ENCODE measurements around the gene ZBBX. TPM values are rescaled to one million over a fixed set of nuclear protein-coding genes. Genes with fewer than 3 reads are reported as not detected.

The ZBBX gene
- total RNA-seq (2012; rRNA removed) = not detected in 2 replicates
- not detected in 2 replicates for polyA plus RNA-seq (2012; rRNA removed)
- polyA plus RNA-seq (2012; cell fraction: cytosol; rRNA removed) = not detected in 2 replicates
- polyA plus RNA-seq (2012; cell fraction: nucleus; rRNA removed; ENCODE audit: low replicate concordance) = not detected in 2 replicates
- Bru-seq, nascent RNA = percentile 4 among the genes with signal in this experiment
- not detected for BruChase-seq, experiment 1, labeled RNA remaining after a 6-hour chase
- BruChase-seq, experiment 2, labeled RNA remaining after a 2-hour chase = percentile 3 among the genes with signal in this experiment
- long read RNA-seq = 0 reads

- no peaks in the 10 kb centered on the region for H3K9me3 ChIP-seq (ENCODE audit: control insufficient read depth, insufficient read depth, low read length)
- no peak within 1 kb of the TSS for H3K14ac ChIP-seq (replicated peaks; ENCODE audit: low read depth, low read length)
- no peak within 1 kb of the TSS for H4K91ac ChIP-seq (ENCODE audit: insufficient read depth, low read depth, low read length)
- POLR2A ChIA-PET (ENCODE audit: unreplicated experiment) = no interaction called here
- CTCF ChIA-PET = interaction anchor here (0.6 to 1.4 kb wide), 10 partner anchors 10 to 660 kb away, joined by 3 to 9 read pairs (median 4); no protein-coding TSS in a partner anchor
- no peak within 1 kb of the TSS for H2AK9ac ChIP-seq (replicated peaks; ENCODE audit: low read depth, low read length, poor library complexity)
- 2% methylated on average over 9 of the region's 28 CpGs; no CpG with 5 or more reads in 1 of the 2 experiments for WGBS, 2 experiments (ENCODE audit: extremely low coverage in 2 of 2, insufficient read length in 1 of 2)
- H3K4me1 ChIP-seq (ENCODE audit: control insufficient read depth, insufficient read depth, low read length) = no peaks in the 10 kb centered on the region
- no peak within 1 kb of the TSS for H2BK15ac ChIP-seq (ENCODE audit: low read depth, low read length)
- no peak within 1 kb of the TSS for H2BK120ac ChIP-seq (ENCODE audit: low read depth, low read length)
- peak within 1 kb of the TSS; percentile 50 for H3K4me3 ChIP-seq (ENCODE audit: insufficient read depth, low read depth, low read length)
- H4K8ac ChIP-seq (ENCODE audit: low read depth in 2 of 2, low read length in 2 of 2) = no peak within 1 kb of the TSS
- no peak within 1 kb of the TSS for H3K9ac ChIP-seq (ENCODE audit: low read depth, low read length)
- no peak within 1 kb of the TSS for H3K56ac ChIP-seq (ENCODE audit: extremely low read depth, insufficient read depth, low read length)
- no peak within 1 kb of the TSS for H2AK5ac ChIP-seq (ENCODE audit: low read depth, low read length)
- no peak within 1 kb of the TSS for H3K4ac ChIP-seq (ENCODE audit: low read depth, low read length)
- dilution Hi-C loops (cut with HindIII; ENCODE audit: low sequenced_read_pairs, unreplicated experiment) = no loop called here
- H3K36me3 ChIP-seq (ENCODE audit: control insufficient read depth, insufficient read depth, low read length) = no peaks in the 10 kb centered on the region
- H3K23ac ChIP-seq (ENCODE audit: low read depth, low read length) = no peak within 1 kb of the TSS
- no peak within 1 kb of the TSS for H3K27ac ChIP-seq (ENCODE audit: insufficient read depth, low read length)
- no peak within 1 kb of the TSS for H3K18ac ChIP-seq (ENCODE audit: low read depth, low read length)
- H3K79me1 ChIP-seq (ENCODE audit: low read depth in 1 of 2, low read length in 2 of 2) = no peaks in the 10 kb centered on the region
- in situ Hi-C loops (cut with MboI; ENCODE audit: low sequenced_read_pairs) = no loop called here
- peak; percentile 99 for ATAC-seq (ENCODE audit: low read depth)
- H2BK5ac ChIP-seq (ENCODE audit: low read depth, low read length, poor library complexity, severe bottlenecking) = no peak within 1 kb of the TSS
- H3K27me3 ChIP-seq (ENCODE audit: control insufficient read depth, insufficient read depth, low read length) = no peaks in the 10 kb centered on the region
- H3K9me1 ChIP-seq (ENCODE audit: insufficient read depth, low read length) = no peaks in the 10 kb centered on the region
- no TSS peak for BruUV-seq (replicated peaks)
- H4K5ac ChIP-seq (ENCODE audit: low read depth, low read length) = no peak within 1 kb of the TSS
- intact Hi-C loops (cut with micrococcal nuclease) = loop anchor here (1.0 to 10.0 kb wide), 4 partner anchors 305 to 1365 kb away; no protein-coding TSS in a partner anchor
- no peaks in the 10 kb centered on the region for H4K20me1 ChIP-seq (ENCODE audit: insufficient read depth, low read length)
- peak within 1 kb of the TSS; percentile 93 for H3K4me2 ChIP-seq (ENCODE audit: low read depth, low read length)
- H2BK20ac ChIP-seq (ENCODE audit: low read depth, low read length) = no peak within 1 kb of the TSS
- DNase-seq = peak; percentile 59
- H2AFZ ChIP-seq (replicated peaks; ENCODE audit: low read length, poor library complexity) = peak within 1 kb of the TSS; percentile 74
- TF ChIP-seq CTCF (conservative IDR thresholded peaks at IDR 0.05; ENCODE audit: low read depth, low read length) (peak; percentile 93), RFX5 (IDR thresholded peaks at IDR 0.05; ENCODE audit: low read depth, low read length) (no peak), CHD1 (IDR thresholded peaks at IDR 0.05; ENCODE audit: low read depth, low read length) (no peak), FOS (IDR thresholded peaks at IDR 0.05; ENCODE audit: low read depth, low read length) (no peak), MXI1 (IDR thresholded peaks at IDR 0.05; ENCODE audit: borderline replicate concordance, low read depth, low read length) (no peak), ELK1 (IDR thresholded peaks at IDR 0.05; ENCODE audit: borderline replicate concordance, low read depth, low read length) (no peak), POLR2A (IDR thresholded peaks at IDR 0.05; ENCODE audit: low read depth, low read length) (no peak), SMC3 (IDR thresholded peaks at IDR 0.05; ENCODE audit: low read depth, low read length) (peak; percentile 84), RCOR1 (IDR thresholded peaks at IDR 0.05; ENCODE audit: insufficient replicate concordance, low read length) (no peak), NFE2L2 (IDR thresholded peaks at IDR 0.05; ENCODE audit: low read depth, low read length) (no peak), MAZ (IDR thresholded peaks at IDR 0.05; ENCODE audit: borderline replicate concordance, low read depth, low read length) (no peak), USF2 (IDR thresholded peaks at IDR 0.05; ENCODE audit: low read depth, low read length) (no peak), RAD21 (IDR thresholded peaks at IDR 0.05; ENCODE audit: low read length) (peak; percentile 72), MAFK (IDR thresholded peaks at IDR 0.05; ENCODE audit: low read depth, low read length) (no peak)
Observed at GRCh38 chr3:167380004-167380689, at the start of gene ZBBX. Gene ZBBX (minus strand): TSS chr3:167380297. CDS start chr3:167372901, 7,396 bp downstream.
